DOHH2 (cell line): ENCODE data around the gene RRAGC.

Source experiments
- EZH2phosphoT487 ChIP-seq: fragments of 200-600 bp; sonication (generic); IDR thresholded peaks from 2 replicates; pipeline ENCODE4 v1.6.1; 2017; ENCODE audit warnings: borderline replicate concordance, mild to moderate bottlenecking, antibody characterized with exemption, low read length, moderate library complexity, mixed read lengths
- TF ChIP-seq, protein P1 (sequence below): fragments of 200-600 bp; sonication (generic); IDR thresholded peaks from one replicate; pipeline ENCODE4 v1.5.1; 2014; ENCODE audit warnings: antibody characterized with exemption, mild to moderate bottlenecking, low read depth, low read length; ENCODE audit not compliant: poor library complexity, severe bottlenecking

DNA sequence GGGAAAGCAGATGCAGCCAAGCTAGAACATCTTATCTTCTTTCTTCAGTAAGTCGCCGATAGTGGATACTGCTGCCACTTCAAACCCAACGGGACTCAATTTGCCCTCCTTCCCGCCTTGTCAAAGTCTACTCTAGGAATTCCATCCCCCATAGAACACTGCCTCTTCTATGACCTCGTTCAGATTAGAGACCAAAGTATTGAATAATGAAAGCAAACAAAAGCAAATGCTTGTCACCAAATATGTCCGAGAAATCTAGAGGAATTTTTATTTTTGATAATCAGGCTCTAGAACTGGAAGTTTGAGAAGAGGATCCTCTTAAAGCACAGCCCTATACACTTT lies 853 bp upstream of the RRAGC start:
- TF ChIP-seq, protein P1, sequence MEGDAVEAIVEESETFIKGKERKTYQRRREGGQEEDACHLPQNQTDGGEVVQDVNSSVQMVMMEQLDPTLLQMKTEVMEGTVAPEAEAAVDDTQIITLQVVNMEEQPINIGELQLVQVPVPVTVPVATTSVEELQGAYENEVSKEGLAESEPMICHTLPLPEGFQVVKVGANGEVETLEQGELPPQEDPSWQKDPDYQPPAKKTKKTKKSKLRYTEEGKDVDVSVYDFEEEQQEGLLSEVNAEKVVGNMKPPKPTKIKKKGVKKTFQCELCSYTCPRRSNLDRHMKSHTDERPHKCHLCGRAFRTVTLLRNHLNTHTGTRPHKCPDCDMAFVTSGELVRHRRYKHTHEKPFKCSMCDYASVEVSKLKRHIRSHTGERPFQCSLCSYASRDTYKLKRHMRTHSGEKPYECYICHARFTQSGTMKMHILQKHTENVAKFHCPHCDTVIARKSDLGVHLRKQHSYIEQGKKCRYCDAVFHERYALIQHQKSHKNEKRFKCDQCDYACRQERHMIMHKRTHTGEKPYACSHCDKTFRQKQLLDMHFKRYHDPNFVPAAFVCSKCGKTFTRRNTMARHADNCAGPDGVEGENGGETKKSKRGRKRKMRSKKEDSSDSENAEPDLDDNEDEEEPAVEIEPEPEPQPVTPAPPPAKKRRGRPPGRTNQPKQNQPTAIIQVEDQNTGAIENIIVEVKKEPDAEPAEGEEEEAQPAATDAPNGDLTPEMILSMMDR = no peak
- no peak for TF ChIP-seq EZH2phosphoT487
